OCI-LY7 (cell line): Measurements from ENCODE around the gene AGFG2.

Experiments
- EZH2phosphoT487 ChIP-seq: fragments of 200-600 bp; sonication (generic); IDR thresholded peaks from 2 replicates; pipeline ENCODE4 v1.6.1; 2018; ENCODE audit warnings: low read depth, borderline replicate concordance, mild to moderate bottlenecking, mixed run types, antibody characterized with exemption, low read length, moderate library complexity, mixed read lengths
- TF ChIP-seq, protein P1 (sequence below): fragments of 200-600 bp; sonication (generic); conservative IDR thresholded peaks from 2 replicates; pipeline ENCODE4 v1.5.1; 2014; ENCODE audit warnings: mild to moderate bottlenecking, antibody characterized with exemption, low read length, moderate library complexity, mixed read lengths

DNA sequence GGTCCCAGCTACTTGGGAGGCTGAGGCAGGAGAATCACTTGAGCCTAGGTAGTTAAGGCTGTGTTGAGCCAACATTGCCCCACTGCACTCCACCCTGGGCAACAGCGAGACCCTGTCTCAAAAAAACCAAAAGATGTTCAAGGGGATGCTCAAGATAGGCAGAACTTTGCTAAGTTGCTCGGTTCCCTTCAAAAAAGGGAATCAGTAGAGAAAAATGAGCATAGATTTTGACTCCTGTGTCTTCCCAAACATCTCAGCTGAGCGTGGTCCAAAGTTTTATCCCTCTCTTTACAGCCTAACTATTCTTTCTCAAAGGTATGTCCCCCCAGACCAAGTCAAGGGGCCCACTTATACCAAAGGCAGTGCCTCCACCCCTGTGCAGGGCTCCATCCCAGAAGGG is 14.0 kb downstream of the AGFG2 start:
- TF ChIP-seq, protein P1, sequence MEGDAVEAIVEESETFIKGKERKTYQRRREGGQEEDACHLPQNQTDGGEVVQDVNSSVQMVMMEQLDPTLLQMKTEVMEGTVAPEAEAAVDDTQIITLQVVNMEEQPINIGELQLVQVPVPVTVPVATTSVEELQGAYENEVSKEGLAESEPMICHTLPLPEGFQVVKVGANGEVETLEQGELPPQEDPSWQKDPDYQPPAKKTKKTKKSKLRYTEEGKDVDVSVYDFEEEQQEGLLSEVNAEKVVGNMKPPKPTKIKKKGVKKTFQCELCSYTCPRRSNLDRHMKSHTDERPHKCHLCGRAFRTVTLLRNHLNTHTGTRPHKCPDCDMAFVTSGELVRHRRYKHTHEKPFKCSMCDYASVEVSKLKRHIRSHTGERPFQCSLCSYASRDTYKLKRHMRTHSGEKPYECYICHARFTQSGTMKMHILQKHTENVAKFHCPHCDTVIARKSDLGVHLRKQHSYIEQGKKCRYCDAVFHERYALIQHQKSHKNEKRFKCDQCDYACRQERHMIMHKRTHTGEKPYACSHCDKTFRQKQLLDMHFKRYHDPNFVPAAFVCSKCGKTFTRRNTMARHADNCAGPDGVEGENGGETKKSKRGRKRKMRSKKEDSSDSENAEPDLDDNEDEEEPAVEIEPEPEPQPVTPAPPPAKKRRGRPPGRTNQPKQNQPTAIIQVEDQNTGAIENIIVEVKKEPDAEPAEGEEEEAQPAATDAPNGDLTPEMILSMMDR, result no peak
- TF ChIP-seq EZH2phosphoT487, result no peak
